Stimulated activated CD8-positive, alpha-beta memory T cell treated with anti-CD3 and anti-CD28 coated beads, Interleukin-15, amount 100 ng/mL, for 4 hours (primary cell): ENCODE results near the gene SLC45A3.

Experiments used
- DNase-seq, 2 donors: peaks; one replicate each; pipeline ENCODE4 v3.0.0-alpha.2; 2020; ENCODE audit warnings: low read depth in 2 of 2

The SLC45A3 gene

GRCh38 chr1:205700865-205701401 lies 20.6 kb upstream of the SLC45A3 start:
- no peak for DNase-seq

GRCh38 chr1:205699416-205699815 lies 19.1 kb upstream of the SLC45A3 start:
- DNase-seq, result no peak

DNA sequence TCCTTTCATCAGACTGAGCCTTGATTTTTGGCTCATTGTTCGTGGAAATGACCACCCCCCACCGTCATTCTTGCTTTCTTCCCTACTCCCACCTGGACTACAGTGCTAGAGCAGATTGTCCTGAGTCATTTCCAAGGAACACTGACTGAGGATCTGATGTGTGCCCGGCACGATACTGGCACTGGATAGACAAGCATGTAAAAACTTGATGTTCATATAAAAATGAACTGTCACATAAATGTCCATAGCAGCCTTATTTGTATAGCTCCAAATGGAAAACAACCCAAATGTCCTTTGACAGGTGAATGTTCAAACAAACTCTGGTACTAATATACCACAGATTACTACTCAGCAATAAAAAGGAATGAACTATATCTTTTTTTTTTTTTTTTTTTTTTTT lies 18.6 kb upstream of the SLC45A3 start:
- no peak for DNase-seq

DNA sequence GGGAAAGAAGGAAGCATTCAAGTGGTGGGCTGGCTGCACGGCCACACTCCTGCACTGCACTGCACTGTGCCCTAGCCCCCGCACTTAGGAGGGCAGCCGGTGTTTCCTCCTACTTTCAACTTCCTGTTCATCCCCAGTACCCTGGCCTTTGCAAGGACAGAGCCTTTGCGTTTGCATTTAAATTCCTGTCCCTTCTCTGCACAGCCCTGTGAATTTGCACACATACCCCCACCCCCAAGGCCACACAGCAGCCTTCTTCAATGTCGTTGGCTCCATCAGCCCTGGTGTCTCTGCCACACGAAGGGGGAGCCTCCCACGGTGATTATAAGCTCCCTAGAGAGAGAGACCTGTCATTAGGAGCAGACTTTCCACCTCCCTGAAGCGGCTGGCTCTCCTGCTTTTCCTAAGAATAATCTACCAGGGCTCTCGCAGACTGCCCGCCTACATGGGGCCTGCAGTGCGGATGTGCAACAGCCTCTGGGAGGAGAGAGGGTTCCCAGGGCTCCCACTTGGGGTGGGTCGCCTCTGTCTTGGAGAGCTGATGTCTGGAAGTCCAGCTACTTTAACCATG lies 13.2 kb upstream of the SLC45A3 start:
- no peak for DNase-seq

DNA sequence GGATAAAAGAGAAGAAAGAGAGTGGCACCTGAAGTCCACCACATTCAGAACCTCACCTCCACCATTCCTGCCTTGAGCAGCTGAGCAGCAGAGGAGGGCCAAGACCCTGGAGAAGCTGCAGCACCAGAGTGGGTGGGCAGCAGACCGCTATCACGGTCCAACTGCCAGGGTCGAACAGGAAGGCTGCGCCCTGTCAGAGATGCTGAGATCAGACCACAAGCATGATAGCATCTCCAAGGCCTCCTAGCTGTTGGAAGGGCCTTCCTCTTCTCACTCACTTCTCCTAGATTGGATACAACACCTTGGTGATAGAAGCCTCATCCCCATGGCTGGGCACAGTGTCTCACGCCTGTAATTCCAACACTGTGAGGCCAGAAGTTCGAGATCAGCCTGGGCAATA lies 12.1 kb upstream of the SLC45A3 start:
- DNase-seq, result no peak

GRCh38 chr1:205690122-205690756 lies 9.9 kb upstream of the SLC45A3 start:
- no peak for DNase-seq

DNA sequence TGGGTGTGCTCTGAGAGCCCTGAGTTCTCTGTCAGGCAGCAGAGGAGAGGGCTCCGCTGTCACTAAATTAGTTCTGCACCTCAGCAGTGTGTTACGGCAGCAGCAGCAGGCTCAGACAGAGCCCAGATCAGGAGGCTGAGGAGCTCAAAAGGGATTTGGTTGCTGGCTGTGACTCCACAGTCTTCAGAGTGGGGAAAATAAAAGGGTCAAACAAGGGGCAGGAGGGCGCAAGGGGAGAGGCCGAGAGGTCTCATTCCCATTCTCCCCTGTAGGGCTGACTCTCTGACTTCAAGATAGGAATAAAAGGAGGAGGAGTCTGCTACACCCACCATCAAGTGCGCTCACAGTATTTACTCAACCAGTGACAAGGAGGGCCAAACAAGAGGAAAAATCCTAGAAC lies 9.2 kb upstream of the SLC45A3 start:
- DNase-seq, result no peak

GRCh38 chr1:205688171-205689080 lies 8.1 kb upstream of the SLC45A3 start:
- DNase-seq, result no peak

GRCh38 chr1:205687242-205687641 lies 6.9 kb upstream of the SLC45A3 start:
- DNase-seq, result no peak

- DNase-seq, result no peak
Measured at GRCh38 chr1:205681364-205681763, 1.1 kb upstream of the SLC45A3 start.

GRCh38 chr1:205678286-205679111 lies 1.8 kb downstream of the SLC45A3 start:
- no peak for DNase-seq

- no peak for DNase-seq
Measured at GRCh38 chr1:205677167-205677566, 3.1 kb downstream of the SLC45A3 start.

GRCh38 chr1:205676597-205676996 lies 3.7 kb downstream of the SLC45A3 start:
- DNase-seq, result no peak

DNA sequence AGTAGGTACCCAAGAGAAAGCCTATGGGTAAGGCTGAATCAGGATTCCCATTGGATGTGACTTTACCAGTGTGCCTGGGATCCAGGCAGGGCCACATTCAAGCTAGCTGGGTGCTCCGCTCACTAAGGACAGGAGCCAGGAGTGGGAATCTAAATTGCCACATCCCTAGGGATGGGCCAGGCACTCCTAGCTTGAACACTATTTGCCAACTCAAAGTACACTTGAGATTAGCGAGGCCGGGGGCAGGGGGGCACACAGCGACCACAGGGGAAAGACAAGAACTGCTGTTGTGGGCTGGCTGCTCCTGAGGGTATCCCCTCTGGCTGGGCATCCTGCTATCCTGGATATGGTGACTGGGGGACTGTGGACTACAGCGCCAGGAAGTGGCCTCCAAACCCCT lies 4.3 kb downstream of the SLC45A3 start:
- DNase-seq, result no peak

DNA sequence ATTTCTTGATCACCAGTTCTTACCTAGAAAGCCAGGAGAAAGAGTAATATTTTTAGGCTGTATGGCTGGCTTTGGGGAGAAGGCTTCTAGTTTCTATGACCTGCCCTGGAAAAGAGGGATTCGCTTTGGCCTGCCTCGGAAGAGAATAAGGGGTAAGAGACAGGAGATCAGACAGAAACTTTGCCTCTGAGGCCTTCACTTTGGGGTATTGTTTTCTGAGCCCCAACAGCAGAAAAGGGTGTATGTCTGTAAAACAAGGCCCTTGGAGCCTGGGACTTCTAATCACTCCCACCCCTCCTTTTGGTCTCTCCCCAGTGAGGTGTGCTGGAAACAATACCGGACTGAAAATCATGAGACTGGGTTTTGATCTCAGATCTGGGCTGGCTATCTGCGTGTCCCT lies 5.1 kb downstream of the SLC45A3 start:
- no peak for DNase-seq

GRCh38 chr1:205672970-205673369 lies 7.3 kb downstream of the SLC45A3 start:
- DNase-seq, result no peak

DNA sequence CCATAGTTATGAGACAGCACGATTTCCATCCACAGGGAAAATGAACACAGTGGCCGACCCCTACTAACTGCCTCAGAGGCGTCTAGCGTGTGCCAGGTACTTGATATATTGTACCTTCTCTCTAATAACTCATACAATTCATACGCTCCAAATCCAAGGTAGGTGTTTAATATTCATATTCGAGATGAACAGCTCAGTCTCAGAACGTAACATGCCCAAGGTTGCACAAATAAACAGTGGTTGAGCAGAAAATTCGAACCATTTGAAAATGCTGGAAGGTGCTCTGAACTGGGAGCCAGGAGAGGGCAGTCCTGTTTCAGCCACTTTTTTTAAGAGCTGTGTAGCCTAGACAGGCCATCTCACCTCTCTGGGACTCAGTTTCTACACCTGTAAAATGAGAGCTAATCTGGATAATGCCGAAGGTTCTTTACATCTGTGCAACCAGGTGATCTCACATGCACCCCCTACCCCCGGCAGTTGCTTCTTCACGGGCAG lies 7.9 kb downstream of the SLC45A3 start:
- no peak for DNase-seq

DNA sequence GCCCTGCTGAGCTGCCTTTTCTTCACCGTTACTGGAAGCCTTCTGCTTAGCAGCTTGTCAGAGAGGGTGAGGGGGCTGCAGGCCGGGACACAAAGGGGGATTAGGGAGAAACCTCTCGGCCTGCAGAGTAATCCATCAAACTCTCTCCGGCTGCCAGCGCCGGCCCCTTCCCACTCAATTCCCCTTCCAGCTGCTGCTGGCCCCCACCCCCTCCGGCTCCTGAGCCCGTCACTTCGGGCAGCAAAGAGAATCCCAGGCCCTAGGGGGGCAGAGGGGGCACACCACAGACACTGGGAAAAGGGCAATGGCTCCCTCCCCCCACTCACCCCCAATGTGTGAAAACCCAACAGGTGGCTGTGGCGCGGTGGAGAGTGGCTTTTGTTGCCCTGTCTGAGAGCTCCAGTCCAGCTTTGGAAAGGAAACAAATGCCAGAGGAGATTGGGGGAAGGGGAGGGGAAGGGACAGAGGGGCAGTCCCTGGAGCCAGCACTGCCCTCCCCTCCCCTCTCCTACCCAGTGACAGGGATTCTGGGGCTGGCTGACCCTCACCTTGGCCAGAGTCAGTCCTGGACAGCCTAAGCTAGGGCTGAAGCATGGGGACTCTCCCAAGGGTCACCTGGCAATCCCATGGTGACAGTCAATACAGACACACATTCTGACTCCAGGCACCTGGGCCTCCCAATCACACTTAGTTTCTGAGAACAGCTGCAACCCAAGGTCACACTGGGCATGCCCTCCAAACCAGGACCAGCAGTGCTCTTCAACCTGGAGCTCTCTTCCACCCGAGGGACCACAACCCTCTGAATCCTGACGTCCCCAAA lies 9.5 kb downstream of the SLC45A3 start:
- no peak for DNase-seq

DNA sequence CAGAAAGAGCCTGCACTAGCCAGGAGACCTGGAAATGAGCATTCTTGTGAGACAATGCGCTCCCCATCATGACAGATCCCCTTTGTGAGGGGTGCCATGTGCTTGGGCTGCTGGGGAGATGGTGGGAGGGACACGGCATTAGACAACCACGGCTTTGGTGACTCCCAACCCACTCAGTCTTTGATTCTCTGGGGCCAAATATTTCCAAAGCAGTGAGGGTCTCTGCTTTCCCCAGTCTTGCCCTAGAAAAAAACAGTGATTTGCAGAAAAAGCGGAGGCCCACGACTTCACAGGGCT lies 10.2 kb downstream of the SLC45A3 start:
- no peak for DNase-seq

GRCh38 chr1:205669341-205670149 lies 10.8 kb downstream of the SLC45A3 start:
- DNase-seq, result no peak
